SK-N-SH (cell line): ENCODE data around the gene PPP1R13L.

Source experiments
- CTCF ChIP-seq: fragments of 200-600 bp; sonication (generic); IDR thresholded peaks from 2 replicates; pipeline ENCODE4 v1.6.1; 2017; ENCODE audit warnings: antibody characterized with exemption, mild to moderate bottlenecking, moderate library complexity
- RFX5 ChIP-seq: IDR thresholded peaks from 2 replicates; pipeline ENCODE4 v1.6.1; 2012; ENCODE audit warnings: mild to moderate bottlenecking, improper control_type of control experiment, low read length
- TF ChIP-seq, protein P1 (sequence below): IDR thresholded peaks from 2 replicates; pipeline ENCODE4 v1.4.0; 2012; ENCODE audit warnings: low read depth, borderline replicate concordance

- no peak for TF ChIP-seq RFX5
- TF ChIP-seq, protein P1, sequence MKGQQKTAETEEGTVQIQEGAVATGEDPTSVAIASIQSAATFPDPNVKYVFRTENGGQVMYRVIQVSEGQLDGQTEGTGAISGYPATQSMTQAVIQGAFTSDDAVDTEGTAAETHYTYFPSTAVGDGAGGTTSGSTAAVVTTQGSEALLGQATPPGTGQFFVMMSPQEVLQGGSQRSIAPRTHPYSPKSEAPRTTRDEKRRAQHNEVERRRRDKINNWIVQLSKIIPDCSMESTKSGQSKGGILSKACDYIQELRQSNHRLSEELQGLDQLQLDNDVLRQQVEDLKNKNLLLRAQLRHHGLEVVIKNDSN, result no peak
- TF ChIP-seq CTCF, result no peak
These were observed 52.4 kb downstream of the PPP1R13L start for GRCh38 chr19:45352471-45352870.
